Progenitor cell of endocrine pancreas (in vitro differentiated cells): Measurements from ENCODE around the gene SORCS2. TPM values are rescaled to one million over a fixed set of nuclear protein-coding genes. Genes with fewer than 3 reads are reported as not detected.

Experiments used
- DNase-seq: peaks from one replicate; pipeline ENCODE4 v3.0.0; 2021; ENCODE audit warnings: low spot score; ENCODE audit not compliant: unreplicated experiment
- H3K27ac Mint-ChIP-seq: 2 replicates; pipeline ENCODE4 v1.8.0; 2021; ENCODE audit warnings: mild to moderate bottlenecking, moderate library complexity, mixed read lengths
- H3K27me3 Mint-ChIP-seq: 2 replicates; pipeline ENCODE4 v1.8.0; 2021; ENCODE audit warnings: mixed read lengths
- H3K36me3 Mint-ChIP-seq: 2 replicates; pipeline ENCODE4 v1.8.0; 2022; ENCODE audit warnings: mixed read lengths; ENCODE audit not compliant: insufficient read depth
- H3K4me1 Mint-ChIP-seq: 2 replicates; pipeline ENCODE4 v1.8.0; 2021; ENCODE audit warnings: low read depth, mixed read lengths
- H3K4me3 Mint-ChIP-seq: 2 replicates; pipeline ENCODE4 v1.8.0; 2021; ENCODE audit warnings: low read depth, mild to moderate bottlenecking, moderate library complexity, mixed read lengths
- H3K9me3 Mint-ChIP-seq: 2 replicates; pipeline ENCODE4 v1.8.0; 2021; ENCODE audit warnings: low read depth, mixed read lengths
- total RNA-seq: library from RNA; stranded (reverse); gene quantifications from 2 replicates; pipeline ENCODE4 v1.2.1, GENCODE V29; 2021
- TF ChIP-seq, protein P1 (sequence below): fragments of 200-600 bp; sonication (generic); IDR thresholded peaks from one replicate; pipeline ENCODE4 v1.5.0; 2021; ENCODE audit warnings: antibody characterized with exemption, mild to moderate bottlenecking; ENCODE audit not compliant: unreplicated experiment

The SORCS2 gene
- total RNA-seq, 1 donor from 2014 or later, result 2.2 TPM

DNA sequence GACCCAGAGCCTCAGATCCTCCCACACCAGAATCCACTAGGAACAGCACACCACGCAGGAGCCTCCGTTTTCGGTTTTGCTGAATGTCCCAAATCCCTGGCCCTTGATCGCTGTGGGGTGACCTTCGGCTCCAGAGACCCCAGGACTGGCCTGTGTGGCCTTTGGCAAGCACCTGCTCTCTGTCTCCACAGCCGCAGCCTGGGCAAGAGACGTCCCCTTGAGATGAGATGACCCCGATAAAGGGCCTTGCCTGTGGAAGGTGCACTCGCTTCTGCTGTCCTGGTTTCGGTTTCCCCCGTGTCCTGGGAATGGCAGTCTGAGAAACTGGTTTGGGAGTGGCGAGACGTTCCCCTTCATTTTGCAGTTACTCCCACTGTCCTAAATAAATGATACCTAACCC lies 232.8 kb downstream of the SORCS2 start:
- DNase-seq, result no peak
- no peaks in the 10 kb centered on the region for H3K36me3 Mint-ChIP-seq

DNA sequence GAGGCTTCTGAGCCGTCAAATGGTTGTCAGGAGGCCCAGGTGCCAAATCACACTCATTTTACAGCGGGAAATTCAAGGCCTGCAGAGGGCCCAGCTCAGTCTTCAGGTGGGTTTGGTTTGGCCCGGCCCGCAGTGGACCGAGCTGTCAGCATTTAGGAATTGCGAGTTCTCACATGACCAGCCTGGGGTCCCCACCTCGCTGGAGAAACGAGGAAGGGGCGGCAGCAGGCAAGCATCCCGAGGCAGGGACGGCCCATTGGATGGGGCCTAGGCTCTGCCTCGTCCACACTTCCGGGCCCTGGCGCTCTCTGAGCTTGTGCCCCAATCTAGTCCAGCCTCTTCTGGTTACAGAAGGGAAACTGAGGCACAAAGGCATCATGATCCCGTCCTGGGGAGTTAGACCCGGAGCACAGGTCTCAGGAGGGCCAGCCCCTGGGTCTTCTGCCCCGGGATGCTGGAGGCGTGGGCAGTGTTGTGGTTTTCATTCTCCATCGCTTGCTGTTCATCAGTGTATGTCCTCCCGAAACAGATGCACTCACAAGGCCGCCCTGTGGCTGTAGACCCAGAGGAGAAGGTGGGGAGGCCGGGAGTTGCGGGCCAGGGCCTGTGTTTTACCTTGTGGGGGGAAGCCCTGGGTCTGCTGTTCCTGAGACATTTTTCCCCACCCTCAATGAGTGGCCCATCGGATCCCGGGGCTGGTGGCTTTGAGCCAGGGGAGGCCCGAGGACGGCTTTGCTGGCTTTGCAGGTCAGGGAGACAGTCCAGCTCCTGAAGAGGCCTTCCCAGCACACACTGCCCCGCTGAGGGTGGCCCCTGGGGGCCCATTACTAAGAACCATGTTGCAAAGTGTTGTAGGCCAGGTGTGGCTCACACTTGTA lies 233.5 kb downstream of the SORCS2 start:
- Mint-ChIP-seq H3K36me3 (no peaks in the 10 kb centered on the region), H3K9me3 (no peaks in the 10 kb centered on the region), H3K27me3 (peaks cover 3% of the 10 kb centered on the region), H3K4me1 (peaks cover 15% of the 10 kb centered on the region), H3K4me3 (no peak overlapping the region), H3K27ac (peak overlapping the region; percentile 29)
- TF ChIP-seq, protein P1, sequence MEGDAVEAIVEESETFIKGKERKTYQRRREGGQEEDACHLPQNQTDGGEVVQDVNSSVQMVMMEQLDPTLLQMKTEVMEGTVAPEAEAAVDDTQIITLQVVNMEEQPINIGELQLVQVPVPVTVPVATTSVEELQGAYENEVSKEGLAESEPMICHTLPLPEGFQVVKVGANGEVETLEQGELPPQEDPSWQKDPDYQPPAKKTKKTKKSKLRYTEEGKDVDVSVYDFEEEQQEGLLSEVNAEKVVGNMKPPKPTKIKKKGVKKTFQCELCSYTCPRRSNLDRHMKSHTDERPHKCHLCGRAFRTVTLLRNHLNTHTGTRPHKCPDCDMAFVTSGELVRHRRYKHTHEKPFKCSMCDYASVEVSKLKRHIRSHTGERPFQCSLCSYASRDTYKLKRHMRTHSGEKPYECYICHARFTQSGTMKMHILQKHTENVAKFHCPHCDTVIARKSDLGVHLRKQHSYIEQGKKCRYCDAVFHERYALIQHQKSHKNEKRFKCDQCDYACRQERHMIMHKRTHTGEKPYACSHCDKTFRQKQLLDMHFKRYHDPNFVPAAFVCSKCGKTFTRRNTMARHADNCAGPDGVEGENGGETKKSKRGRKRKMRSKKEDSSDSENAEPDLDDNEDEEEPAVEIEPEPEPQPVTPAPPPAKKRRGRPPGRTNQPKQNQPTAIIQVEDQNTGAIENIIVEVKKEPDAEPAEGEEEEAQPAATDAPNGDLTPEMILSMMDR, result no peak
- no peak for DNase-seq

More for the DNA sequence above, 232.8 kb downstream of the SORCS2 start:
- H3K4me3 Mint-ChIP-seq, result no peak overlapping the region
- peaks cover 10% of the 10 kb centered on the region for H3K4me1 Mint-ChIP-seq
- H3K9me3 Mint-ChIP-seq, result no peaks in the 10 kb centered on the region
- TF ChIP-seq, protein P1, result no peak
- H3K27me3 Mint-ChIP-seq, result peaks cover 3% of the 10 kb centered on the region
- peak overlapping the region; percentile 29 for H3K27ac Mint-ChIP-seq

DNA sequence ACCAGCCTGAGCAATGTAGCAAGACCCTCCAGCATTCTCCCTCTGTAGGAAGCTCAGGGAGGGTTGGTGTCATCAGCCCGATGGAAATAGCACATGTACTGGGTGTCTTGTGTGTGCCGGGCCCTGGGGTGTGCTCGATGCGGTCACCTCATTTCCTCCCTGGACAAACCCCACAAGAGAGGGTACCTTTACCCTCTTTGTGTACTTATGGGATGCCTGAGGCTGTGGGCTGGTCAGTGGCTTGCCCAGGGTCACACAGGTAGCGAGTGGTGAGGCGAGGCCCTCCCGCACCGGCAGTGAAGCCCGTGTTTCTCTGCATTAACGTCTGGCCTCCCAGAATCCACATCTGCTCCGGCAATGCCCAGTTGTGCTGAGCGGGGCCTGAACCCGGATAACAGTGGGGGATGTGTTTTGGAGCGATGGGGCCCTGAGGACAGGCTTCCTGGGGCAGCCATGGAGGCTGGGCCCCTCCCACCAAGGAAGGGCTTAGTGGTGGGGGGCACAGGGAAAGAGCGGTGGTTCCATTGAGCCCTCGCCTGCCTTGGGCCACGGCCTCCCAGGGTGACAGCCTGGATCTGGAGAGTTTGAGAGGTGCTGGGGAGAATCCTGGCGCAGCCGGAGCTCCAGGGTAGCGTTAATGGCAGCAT lies 234.3 kb downstream of the SORCS2 start:
- H3K27me3 Mint-ChIP-seq, result peaks cover 3% of the 10 kb centered on the region
- peaks cover 16% of the 10 kb centered on the region for H3K4me1 Mint-ChIP-seq
- H3K27ac Mint-ChIP-seq, result no peak overlapping the region
- no peak overlapping the region for H3K4me3 Mint-ChIP-seq
- no peak for DNase-seq
- TF ChIP-seq, protein P1, result no peak
- no peaks in the 10 kb centered on the region for H3K9me3 Mint-ChIP-seq
- H3K36me3 Mint-ChIP-seq, result no peaks in the 10 kb centered on the region

DNA sequence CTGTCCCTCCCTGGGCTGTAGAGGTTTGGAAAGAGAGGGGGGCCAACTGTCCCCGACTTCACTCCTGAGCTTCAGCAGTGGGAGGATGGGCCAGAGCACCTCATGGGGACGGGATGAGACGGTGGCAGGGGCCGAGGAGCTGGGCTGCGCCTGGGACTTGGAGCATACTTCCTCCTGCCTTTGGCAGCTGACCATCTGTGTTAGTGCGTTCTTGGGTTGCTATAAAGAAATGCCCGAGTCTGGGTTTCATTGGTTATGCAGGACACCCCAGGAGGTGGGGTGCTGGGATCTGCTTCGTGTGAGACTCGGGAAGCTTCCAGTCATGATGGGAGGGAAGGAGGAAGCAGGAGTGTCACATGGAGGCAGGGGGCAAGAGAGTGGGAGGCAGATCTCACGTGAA lies 235.0 kb downstream of the SORCS2 start:
- Mint-ChIP-seq H3K27ac (no peak overlapping the region), H3K27me3 (peaks cover 3% of the 10 kb centered on the region), H3K9me3 (no peaks in the 10 kb centered on the region), H3K4me1 (peaks cover 16% of the 10 kb centered on the region), H3K4me3 (no peak overlapping the region), H3K36me3 (no peaks in the 10 kb centered on the region)
- TF ChIP-seq, protein P1, result no peak
- no peak for DNase-seq

DNA sequence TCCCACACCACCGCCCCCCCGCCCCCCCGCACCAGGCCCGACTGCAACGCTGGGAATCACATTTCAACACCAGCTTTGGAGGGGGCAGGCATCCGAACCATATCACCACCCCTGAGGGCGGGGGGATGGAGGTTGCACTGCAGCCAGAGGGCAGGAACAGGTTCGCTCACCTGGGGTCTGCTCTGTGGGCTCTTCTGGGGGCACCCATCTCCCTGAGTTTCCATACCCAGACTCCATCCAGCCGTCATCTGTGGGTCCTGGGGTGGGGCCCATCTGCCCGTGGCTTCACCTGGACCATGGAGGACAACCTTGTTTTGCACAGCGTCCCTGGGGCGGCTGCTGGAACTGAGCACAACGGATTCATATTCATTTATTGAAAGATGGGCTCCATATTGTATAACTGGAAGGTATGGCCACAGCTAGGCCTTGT lies 235.5 kb downstream of the SORCS2 start:
- H3K9me3 Mint-ChIP-seq, result no peaks in the 10 kb centered on the region

More for the DNA sequence above, 235.5 kb downstream of the SORCS2 start:
- H3K27ac Mint-ChIP-seq, result no peak overlapping the region
- no peak for DNase-seq
- H3K27me3 Mint-ChIP-seq, result no peaks in the 10 kb centered on the region
- TF ChIP-seq, protein P1, result no peak
- peaks cover 16% of the 10 kb centered on the region for H3K4me1 Mint-ChIP-seq
- H3K36me3 Mint-ChIP-seq, result no peaks in the 10 kb centered on the region
- no peak overlapping the region for H3K4me3 Mint-ChIP-seq
